OCI-LY3 (cell line): ENCODE measurements around the gene CHN2.

ENCODE experiments used
- EZH2phosphoT487 ChIP-seq: fragments of 200-600 bp; shearing (Covaris generic); IDR thresholded peaks from 2 replicates; pipeline ENCODE4 v1.6.1; 2018; ENCODE audit warnings: antibody characterized with exemption, mixed run types, low read depth
- TF ChIP-seq, protein P1 (sequence below): fragments of 200-600, 300-600 bp; sonication (generic); IDR thresholded peaks from 2 replicates; pipeline ENCODE4 v1.5.1; 2014; ENCODE audit warnings: antibody characterized with exemption, low read length, low read depth

GRCh38 chr7:29243910-29244655 is 49.5 kb downstream of the CHN2 start:
- TF ChIP-seq, protein P1, sequence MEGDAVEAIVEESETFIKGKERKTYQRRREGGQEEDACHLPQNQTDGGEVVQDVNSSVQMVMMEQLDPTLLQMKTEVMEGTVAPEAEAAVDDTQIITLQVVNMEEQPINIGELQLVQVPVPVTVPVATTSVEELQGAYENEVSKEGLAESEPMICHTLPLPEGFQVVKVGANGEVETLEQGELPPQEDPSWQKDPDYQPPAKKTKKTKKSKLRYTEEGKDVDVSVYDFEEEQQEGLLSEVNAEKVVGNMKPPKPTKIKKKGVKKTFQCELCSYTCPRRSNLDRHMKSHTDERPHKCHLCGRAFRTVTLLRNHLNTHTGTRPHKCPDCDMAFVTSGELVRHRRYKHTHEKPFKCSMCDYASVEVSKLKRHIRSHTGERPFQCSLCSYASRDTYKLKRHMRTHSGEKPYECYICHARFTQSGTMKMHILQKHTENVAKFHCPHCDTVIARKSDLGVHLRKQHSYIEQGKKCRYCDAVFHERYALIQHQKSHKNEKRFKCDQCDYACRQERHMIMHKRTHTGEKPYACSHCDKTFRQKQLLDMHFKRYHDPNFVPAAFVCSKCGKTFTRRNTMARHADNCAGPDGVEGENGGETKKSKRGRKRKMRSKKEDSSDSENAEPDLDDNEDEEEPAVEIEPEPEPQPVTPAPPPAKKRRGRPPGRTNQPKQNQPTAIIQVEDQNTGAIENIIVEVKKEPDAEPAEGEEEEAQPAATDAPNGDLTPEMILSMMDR = peak; percentile 55
- TF ChIP-seq EZH2phosphoT487 = no peak
